Calu3 (cell line): ENCODE measurements around the gene RAB19. TPM values are rescaled to one million over a fixed set of nuclear protein-coding genes. Genes with fewer than 3 reads are reported as not detected.

ENCODE experiments used
- Bru-seq: library from RNA; stranded (reverse); fragments of 400-500 nt; gene quantifications from one replicate; lab custom pipeline; 2021; lab: Mats Ljungman, UMichigan
- BruChase-seq, 2 experiments: library from RNA; stranded (reverse); fragments of 400-500 nt; gene quantifications; one replicate each; lab custom pipeline; 2021; lab: Mats Ljungman, UMichigan
- BruUV-seq: library from RNA; stranded (reverse); fragments of 400-500 nt; replicated peaks from 2 replicates; lab custom pipeline; 2021; lab: Mats Ljungman, UMichigan
- CTCF ChIA-PET: fragments of 300-600 bp; sonication (Branson Sonifier 250); formaldehyde crosslinking; loops from one replicate; lab custom pipeline; 2022; ENCODE audit warnings: antibody characterized with exemption; lab: Charles Lee
- DNase-seq: peaks from one replicate; pipeline ENCODE4 v3.0.0; 2022
- H3K27ac Mint-ChIP-seq: one replicate; pipeline ENCODE4 v1.8.0; 2022; ENCODE audit warnings: mixed read lengths; ENCODE audit not compliant: unreplicated experiment
- H3K27me3 Mint-ChIP-seq: one replicate; pipeline ENCODE4 v1.8.0; 2022; ENCODE audit warnings: mixed read lengths; ENCODE audit not compliant: unreplicated experiment
- H3K36me3 Mint-ChIP-seq: one replicate; pipeline ENCODE4 v1.8.0; 2022; ENCODE audit warnings: mild to moderate bottlenecking, moderate library complexity, mixed read lengths; ENCODE audit not compliant: insufficient read depth, unreplicated experiment
- H3K4me1 Mint-ChIP-seq: one replicate; pipeline ENCODE4 v1.8.0; 2022; ENCODE audit warnings: mild to moderate bottlenecking, low read depth, mixed read lengths; ENCODE audit not compliant: unreplicated experiment
- H3K4me3 Mint-ChIP-seq: one replicate; pipeline ENCODE4 v1.8.0; 2022; ENCODE audit warnings: mild to moderate bottlenecking, low read depth, moderate library complexity, mixed read lengths; ENCODE audit not compliant: unreplicated experiment
- H3K9me3 Mint-ChIP-seq: one replicate; pipeline ENCODE4 v1.8.0; 2022; ENCODE audit warnings: low read depth, mixed read lengths; ENCODE audit not compliant: unreplicated experiment
- intact Hi-C: fragments of 100-400 bp; cut with micrococcal nuclease; formaldehyde crosslinking; loops from one replicate; pipeline ENCODE4 v1.10.0; 2022; ENCODE audit not compliant: unreplicated experiment
- long read RNA-seq: library from polyadenylated mRNA; stranded (forward); transcript quantifications from one replicate; pipeline ENCODE4 v2.0.0, GENCODE V29; 2022
- total RNA-seq: library from RNA; stranded (reverse); gene quantifications from 2 replicates; pipeline ENCODE4 v1.2.3, GENCODE V29; 2022
- TF ChIP-seq, protein P1 (sequence below): fragments of 200-600 bp; IDR thresholded peaks from one replicate; pipeline ENCODE4 v1.8.0; 2022; ENCODE audit warnings: antibody characterized with exemption; ENCODE audit not compliant: unreplicated experiment

Gene RAB19
- 4.7 and 7.1 TPM in 2 replicates for total RNA-seq
- Bru-seq, nascent RNA, result percentile 38 among the genes with signal in this experiment
- BruChase-seq, experiment 1, labeled RNA remaining after a 6-hour chase, result percentile 40 among the genes with signal in this experiment
- BruChase-seq, experiment 2, labeled RNA remaining after a 2-hour chase, result percentile 31 among the genes with signal in this experiment
- long read RNA-seq, partial matches to known transcripts, result 0 of 3 reads
- long read RNA-seq, other reads (novel, unspliced or antisense), result 1 of 3 reads

DNA sequence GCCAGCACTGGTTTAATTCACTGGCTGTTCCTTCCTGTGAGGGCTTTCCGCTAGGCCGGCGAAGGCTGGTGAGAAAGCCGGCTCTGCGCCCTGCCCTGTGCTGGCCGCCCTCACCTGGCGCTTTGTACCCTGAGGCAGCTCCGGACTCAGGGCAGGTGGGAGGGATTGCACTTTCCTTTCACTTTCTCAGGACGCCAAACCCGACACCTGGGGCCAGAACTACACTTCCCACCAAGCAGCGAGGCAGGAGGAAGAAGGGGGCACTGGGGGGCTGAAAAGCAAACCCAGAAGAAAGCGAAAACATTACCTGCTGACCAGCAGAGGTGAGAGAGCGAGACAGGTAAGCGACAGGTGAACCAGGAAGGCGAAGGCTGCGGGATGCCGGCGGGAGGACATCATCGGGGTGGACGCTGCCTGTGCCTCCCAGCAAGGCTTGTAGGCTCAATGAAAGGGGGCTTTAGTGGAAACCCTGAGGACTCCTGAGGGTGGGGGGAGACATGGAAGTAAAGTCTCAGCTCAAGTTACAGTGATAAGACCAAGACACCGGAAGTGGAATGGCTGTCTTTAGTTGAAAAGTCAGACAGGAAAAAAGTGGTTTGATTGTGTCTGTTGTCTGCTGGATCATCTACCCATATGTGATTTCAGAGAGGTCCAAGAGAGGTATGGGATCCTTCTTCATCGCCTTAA lies at the start of gene RAB19:
Gene RAB19, plus strand, starts transcription at position 181 of the 687 bp plus-strand sequence. CDS start 3,589 bp downstream, outside the sequence.
- Mint-ChIP-seq H3K27ac (peak within 1 kb of the TSS; percentile 94), H3K4me1 (peaks cover 23% of the 10 kb centered on the region), H3K9me3 (no peaks in the 10 kb centered on the region), H3K4me3 (peak within 1 kb of the TSS; percentile 98), H3K27me3 (no peaks in the 10 kb centered on the region), H3K36me3 (peaks cover 12% of the 10 kb centered on the region)
- intact Hi-C loops, result no loop called here
- TF ChIP-seq, protein P1, sequence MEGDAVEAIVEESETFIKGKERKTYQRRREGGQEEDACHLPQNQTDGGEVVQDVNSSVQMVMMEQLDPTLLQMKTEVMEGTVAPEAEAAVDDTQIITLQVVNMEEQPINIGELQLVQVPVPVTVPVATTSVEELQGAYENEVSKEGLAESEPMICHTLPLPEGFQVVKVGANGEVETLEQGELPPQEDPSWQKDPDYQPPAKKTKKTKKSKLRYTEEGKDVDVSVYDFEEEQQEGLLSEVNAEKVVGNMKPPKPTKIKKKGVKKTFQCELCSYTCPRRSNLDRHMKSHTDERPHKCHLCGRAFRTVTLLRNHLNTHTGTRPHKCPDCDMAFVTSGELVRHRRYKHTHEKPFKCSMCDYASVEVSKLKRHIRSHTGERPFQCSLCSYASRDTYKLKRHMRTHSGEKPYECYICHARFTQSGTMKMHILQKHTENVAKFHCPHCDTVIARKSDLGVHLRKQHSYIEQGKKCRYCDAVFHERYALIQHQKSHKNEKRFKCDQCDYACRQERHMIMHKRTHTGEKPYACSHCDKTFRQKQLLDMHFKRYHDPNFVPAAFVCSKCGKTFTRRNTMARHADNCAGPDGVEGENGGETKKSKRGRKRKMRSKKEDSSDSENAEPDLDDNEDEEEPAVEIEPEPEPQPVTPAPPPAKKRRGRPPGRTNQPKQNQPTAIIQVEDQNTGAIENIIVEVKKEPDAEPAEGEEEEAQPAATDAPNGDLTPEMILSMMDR, result no peak
- peak; percentile 72 for DNase-seq
- BruUV-seq, result TSS peak; percentile 51
- CTCF ChIA-PET, result interaction anchor here (0.5 kb wide), 1 partner anchor 24 kb away, joined by 3 read pairs; no protein-coding TSS in a partner anchor

- no peak overlapping the region for H3K4me3 Mint-ChIP-seq
These were observed 45.8 kb upstream of the RAB19 start for GRCh38 chr7:140358024-140358411.

GRCh38 chr7:140358412-140359051 lies 45.3 kb upstream of the RAB19 start:
- Mint-ChIP-seq H3K27me3 (no peaks in the 10 kb centered on the region), H3K36me3 (peaks cover 25% of the 10 kb centered on the region), H3K4me1 (no peaks in the 10 kb centered on the region), H3K4me3 (no peak overlapping the region), H3K9me3 (no peaks in the 10 kb centered on the region), H3K27ac (no peak overlapping the region)
- intact Hi-C loops, result no loop called here
- CTCF ChIA-PET, result no interaction called here
- DNase-seq, result no peak
- TF ChIP-seq, protein P1, result no peak
- no TSS peak for BruUV-seq

More at GRCh38 chr7:140358024-140358411, 45.8 kb upstream of the RAB19 start:
- CTCF ChIA-PET, result no interaction called here
- no peaks in the 10 kb centered on the region for H3K4me1 Mint-ChIP-seq
- BruUV-seq, result no TSS peak
- H3K27me3 Mint-ChIP-seq, result no peaks in the 10 kb centered on the region
- no peak for DNase-seq
- no peak overlapping the region for H3K27ac Mint-ChIP-seq
- H3K9me3 Mint-ChIP-seq, result no peaks in the 10 kb centered on the region
- intact Hi-C loops, result no loop called here
- TF ChIP-seq, protein P1, result no peak
- peaks cover 30% of the 10 kb centered on the region for H3K36me3 Mint-ChIP-seq

DNA sequence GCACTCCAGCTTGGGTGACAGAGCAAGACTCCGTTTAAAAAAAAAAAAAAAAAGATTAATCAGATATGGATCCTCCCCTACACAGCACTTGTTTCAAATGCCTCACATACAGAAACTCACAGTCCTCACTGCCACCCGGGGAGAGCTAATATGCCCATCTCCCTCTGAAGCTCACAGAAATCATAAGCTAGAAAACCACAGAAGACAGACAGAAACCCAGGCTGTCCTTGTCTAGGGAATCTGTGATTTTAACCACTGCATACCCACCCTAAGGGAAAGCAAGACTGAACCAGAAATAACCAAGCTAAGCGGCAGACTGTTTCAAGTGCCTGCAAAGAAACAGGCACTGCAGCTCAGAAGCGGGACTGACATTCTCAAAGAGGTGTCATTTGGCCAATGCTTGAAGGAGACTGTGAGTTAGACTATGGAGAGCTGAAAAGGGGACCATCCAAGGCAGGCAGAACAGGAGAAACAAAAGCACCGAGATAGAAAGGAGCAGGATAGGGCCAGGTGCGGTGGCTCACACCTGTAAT lies 43.1 kb upstream of the RAB19 start:
- BruUV-seq, result no TSS peak
- intact Hi-C loops, result no loop called here

More for the DNA sequence above, 43.1 kb upstream of the RAB19 start:
- Mint-ChIP-seq H3K27ac (no peak overlapping the region), H3K9me3 (no peaks in the 10 kb centered on the region), H3K4me1 (no peaks in the 10 kb centered on the region), H3K4me3 (no peak overlapping the region), H3K27me3 (no peaks in the 10 kb centered on the region), H3K36me3 (peaks cover 17% of the 10 kb centered on the region)
- TF ChIP-seq, protein P1, result no peak
- CTCF ChIA-PET, result interaction anchor here (0.6 kb wide), 1 partner anchor 951 kb away, joined by 4 read pairs; no protein-coding TSS in a partner anchor
- no peak for DNase-seq
